GM12872 (cell line): ENCODE measurements around the gene HPX.

Experiments used
- CTCF ChIP-seq: IDR thresholded peaks from 3 replicates; pipeline ENCODE4 v1.5.1; 2011; ENCODE audit warnings: low read depth, mild to moderate bottlenecking, low read length, moderate library complexity; ENCODE audit not compliant: insufficient read depth

HPX gene

GRCh38 chr11:6457581-6458320, 17.0 kb upstream of the HPX start:
- TF ChIP-seq CTCF = no peak

GRCh38 chr11:6456361-6457073, 15.7 kb upstream of the HPX start:
- no peak for TF ChIP-seq CTCF

GRCh38 chr11:6455070-6455469, 14.3 kb upstream of the HPX start:
- TF ChIP-seq CTCF = no peak

- TF ChIP-seq CTCF = no peak
Measured at GRCh38 chr11:6453152-6453551, 12.4 kb upstream of the HPX start.

- TF ChIP-seq CTCF = no peak
Measured at GRCh38 chr11:6452219-6452618, 11.4 kb upstream of the HPX start.

- TF ChIP-seq CTCF = no peak
Measured at GRCh38 chr11:6448574-6448973, 7.8 kb upstream of the HPX start.

GRCh38 chr11:6443269-6444003, 2.6 kb upstream of the HPX start:
- TF ChIP-seq CTCF = peak; percentile 93
